Ishikawa (cell line): ENCODE measurements around the gene SDHB.

Experiments
- FOXM1 ChIP-seq: IDR thresholded peaks from 2 replicates; pipeline ENCODE4 v1.6.1; 2012; ENCODE audit warnings: low read depth, borderline replicate concordance
- YY1 ChIP-seq: IDR thresholded peaks from 2 replicates; pipeline ENCODE4 v1.6.1; 2012; ENCODE audit warnings: low read depth
- TF ChIP-seq, protein P1 (sequence below): IDR thresholded peaks from 2 replicates; pipeline ENCODE4 v1.6.1; 2012

GRCh38 chr1:17095141-17095540 is 41.3 kb upstream of the SDHB start:
- TF ChIP-seq FOXM1 (no peak), YY1 (no peak)
- TF ChIP-seq, protein P1, sequence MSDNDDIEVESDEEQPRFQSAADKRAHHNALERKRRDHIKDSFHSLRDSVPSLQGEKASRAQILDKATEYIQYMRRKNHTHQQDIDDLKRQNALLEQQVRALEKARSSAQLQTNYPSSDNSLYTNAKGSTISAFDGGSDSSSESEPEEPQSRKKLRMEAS = no peak
